Skeletal muscle satellite cell (primary cell): ENCODE measurements around the gene ARHGAP6.
"Not testable (repeated sequence)": the region's sequence is repeated elsewhere in the genome, so short reads cannot be mapped to it uniquely, and the experiment has no call there.

Experiments used
- H3K27me3 ChIP-seq: 2 replicates; pipeline ENCODE4 v1.7.0; 2013; ENCODE audit warnings: low read length; ENCODE audit not compliant: control insufficient read depth, insufficient read depth
- H3K36me3 ChIP-seq: 2 replicates; pipeline ENCODE4 v1.7.0; 2013; ENCODE audit warnings: mild to moderate bottlenecking, control low read depth, low read length; ENCODE audit not compliant: insufficient read depth
- H3K4me1 ChIP-seq: 2 replicates; pipeline ENCODE4 v1.7.0; 2013; ENCODE audit warnings: low read length; ENCODE audit not compliant: control insufficient read depth, insufficient read depth
- H3K4me2 ChIP-seq: 2 replicates; pipeline ENCODE4 v1.7.0; 2013; ENCODE audit warnings: mild to moderate bottlenecking, low read length
- H3K4me3 ChIP-seq: 2 replicates; pipeline ENCODE4 v1.7.0; 2013; ENCODE audit warnings: low read length
- H3K9ac ChIP-seq: 2 replicates; pipeline ENCODE4 v1.7.0; 2013; ENCODE audit warnings: mild to moderate bottlenecking, low read depth, low read length, moderate library complexity
- H3K9me3 ChIP-seq: replicated peaks from 2 replicates; pipeline ENCODE4 v1.7.0; 2013; ENCODE audit warnings: mild to moderate bottlenecking, control low read depth, low read length

The ARHGAP6 gene

GRCh38 chrX:11537141-11537540 lies 128.6 kb downstream of the ARHGAP6 start:
- H3K27me3 ChIP-seq: no peaks in the 10 kb centered on the region
- no peaks in the 10 kb centered on the region for H3K36me3 ChIP-seq
- H3K9me3 ChIP-seq: no peaks in the 10 kb centered on the region
- H3K9ac ChIP-seq: no peak overlapping the region
- H3K4me1 ChIP-seq: no peaks in the 10 kb centered on the region
- H3K4me3 ChIP-seq: no peak overlapping the region
- no peak overlapping the region for H3K4me2 ChIP-seq

- no peaks in the 10 kb centered on the region for H3K36me3 ChIP-seq
- no peak overlapping the region for H3K9ac ChIP-seq
- no peaks in the 10 kb centered on the region for H3K4me1 ChIP-seq
- no peaks in the 10 kb centered on the region for H3K27me3 ChIP-seq
- no peak overlapping the region for H3K4me3 ChIP-seq
- H3K9me3 ChIP-seq: no peaks in the 10 kb centered on the region
- no peak overlapping the region for H3K4me2 ChIP-seq
These were observed 130.4 kb downstream of the ARHGAP6 start for GRCh38 chrX:11535156-11535919.

GRCh38 chrX:11533199-11533651 lies 132.5 kb downstream of the ARHGAP6 start:
- no peaks in the 10 kb centered on the region for H3K36me3 ChIP-seq
- no peak overlapping the region for H3K9ac ChIP-seq
- H3K9me3 ChIP-seq: no peaks in the 10 kb centered on the region
- no peak overlapping the region for H3K4me2 ChIP-seq
- H3K4me1 ChIP-seq: no peaks in the 10 kb centered on the region
- no peak overlapping the region for H3K4me3 ChIP-seq
- H3K27me3 ChIP-seq: no peaks in the 10 kb centered on the region

- Histone ChIP-seq H3K4me3 (no peak overlapping the region), H3K9me3 (no peaks in the 10 kb centered on the region), H3K27me3 (no peaks in the 10 kb centered on the region), H3K9ac (no peak overlapping the region), H3K4me1 (no peaks in the 10 kb centered on the region), H3K4me2 (no peak overlapping the region), H3K36me3 (no peaks in the 10 kb centered on the region)
These were observed 133.2 kb downstream of the ARHGAP6 start for GRCh38 chrX:11532291-11533078.

GRCh38 chrX:11531226-11531625 lies 134.5 kb downstream of the ARHGAP6 start:
- H3K36me3 ChIP-seq: no peaks in the 10 kb centered on the region
- no peaks in the 10 kb centered on the region for H3K27me3 ChIP-seq
- H3K9ac ChIP-seq: no peak overlapping the region
- no peak overlapping the region for H3K4me3 ChIP-seq
- H3K4me1 ChIP-seq: no peaks in the 10 kb centered on the region
- no peaks in the 10 kb centered on the region for H3K9me3 ChIP-seq
- no peak overlapping the region for H3K4me2 ChIP-seq

GRCh38 chrX:11530621-11531020 lies 135.1 kb downstream of the ARHGAP6 start:
- Histone ChIP-seq H3K27me3 (no peaks in the 10 kb centered on the region), H3K9me3 (no peaks in the 10 kb centered on the region), H3K9ac (no peak overlapping the region), H3K36me3 (no peaks in the 10 kb centered on the region), H3K4me3 (no peak overlapping the region), H3K4me2 (no peak overlapping the region), H3K4me1 (no peaks in the 10 kb centered on the region)

GRCh38 chrX:11528623-11529022 lies 137.1 kb downstream of the ARHGAP6 start:
- Histone ChIP-seq H3K4me3 (no peak overlapping the region), H3K9me3 (no peaks in the 10 kb centered on the region), H3K36me3 (no peaks in the 10 kb centered on the region), H3K4me2 (no peak overlapping the region), H3K9ac (no peak overlapping the region), H3K27me3 (no peaks in the 10 kb centered on the region), H3K4me1 (no peaks in the 10 kb centered on the region)

GRCh38 chrX:11525685-11526084 lies 140.0 kb downstream of the ARHGAP6 start:
- Histone ChIP-seq H3K9ac (no peak overlapping the region), H3K4me2 (no peak overlapping the region), H3K9me3 (no peaks in the 10 kb centered on the region), H3K27me3 (no peaks in the 10 kb centered on the region), H3K36me3 (no peaks in the 10 kb centered on the region), H3K4me1 (no peaks in the 10 kb centered on the region), H3K4me3 (no peak overlapping the region)

- H3K9me3 ChIP-seq, H3K4me2 ChIP-seq, H3K36me3 ChIP-seq, H3K4me3 ChIP-seq, H3K9ac ChIP-seq, H3K27me3 ChIP-seq, H3K4me1 ChIP-seq: not testable (repeated sequence)
These were observed 146.5 kb downstream of the ARHGAP6 start for GRCh38 chrX:11519234-11519633.

- H3K4me3 ChIP-seq: no peak overlapping the region
- no peaks in the 10 kb centered on the region for H3K4me1 ChIP-seq
These were observed 155.9 kb downstream of the ARHGAP6 start for GRCh38 chrX:11509786-11510185.

GRCh38 chrX:11504234-11504633 lies 161.5 kb downstream of the ARHGAP6 start:
- no peaks in the 10 kb centered on the region for H3K9me3 ChIP-seq
- no peak overlapping the region for H3K9ac ChIP-seq
- no peaks in the 10 kb centered on the region for H3K27me3 ChIP-seq
- H3K4me1 ChIP-seq: peaks cover 13% of the 10 kb centered on the region
- H3K4me3 ChIP-seq: no peak overlapping the region
- no peaks in the 10 kb centered on the region for H3K36me3 ChIP-seq
- H3K4me2 ChIP-seq: no peak overlapping the region

More at GRCh38 chrX:11509786-11510185, 155.9 kb downstream of the ARHGAP6 start:
- Histone ChIP-seq H3K4me2 (no peak overlapping the region), H3K9me3 (no peaks in the 10 kb centered on the region), H3K27me3 (no peaks in the 10 kb centered on the region), H3K9ac (no peak overlapping the region), H3K36me3 (no peaks in the 10 kb centered on the region)
